Karpas-422 (cell line): ENCODE data around the gene DOCK7. TPM values are rescaled to one million over a fixed set of nuclear protein-coding genes. Genes with fewer than 3 reads are reported as not detected.

Experiments
- DNase-seq: peaks from one replicate; pipeline ENCODE4 v3.0.0-alpha.2; 2015
- H2AFZ ChIP-seq: fragments of 200-600 bp; sonication (generic); 2 replicates; pipeline ENCODE4 v1.6.1; 2014; ENCODE audit warnings: antibody characterized with exemption, low read length, mixed read lengths
- H3K27ac ChIP-seq: fragments of 200-600 bp; sonication (generic); 2 replicates; pipeline ENCODE4 v1.5.1; 2014; ENCODE audit warnings: mild to moderate bottlenecking, low read length, moderate library complexity
- H3K27me3 ChIP-seq: fragments of 200-600 bp; sonication (generic); 2 replicates; pipeline ENCODE4 v1.6.1; 2014; ENCODE audit warnings: low read length, mixed read lengths
- H3K36me3 ChIP-seq: fragments of 200-600 bp; sonication (generic); 2 replicates; pipeline ENCODE4 v1.6.1; 2014; ENCODE audit warnings: low read length, mixed read lengths; ENCODE audit not compliant: insufficient read depth
- H3K4me1 ChIP-seq: fragments of 200-600 bp; sonication (generic); 2 replicates; pipeline ENCODE4 v1.6.1; 2014; ENCODE audit warnings: mild to moderate bottlenecking, low read length, mixed read lengths
- H3K4me2 ChIP-seq: fragments of 200-600 bp; sonication (generic); 2 replicates; pipeline ENCODE4 v1.6.1; 2014; ENCODE audit warnings: low read length, low read depth, mild to moderate bottlenecking; ENCODE audit not compliant: poor library complexity, severe bottlenecking
- H3K4me3 ChIP-seq: fragments of 200-600 bp; sonication (generic); 2 replicates; pipeline ENCODE4 v1.5.1; 2014; ENCODE audit warnings: mild to moderate bottlenecking, antibody characterized with exemption, low read length, mixed read lengths
- H3K79me2 ChIP-seq: fragments of 200-600 bp; sonication (generic); 2 replicates; pipeline ENCODE4 v1.6.1; 2014; ENCODE audit warnings: mild to moderate bottlenecking, low read length, mixed read lengths
- H3K9ac ChIP-seq: fragments of 200-600 bp; sonication (generic); 2 replicates; pipeline ENCODE4 v1.6.0; 2014; ENCODE audit warnings: low read length
- H3K9me2 ChIP-seq: fragments of 200-600 bp; sonication (generic), shearing (Covaris generic); replicated peaks from 2 replicates; pipeline ENCODE4 v1.6.0; 2014; ENCODE audit warnings: mild to moderate bottlenecking, low read length, moderate library complexity; ENCODE audit not compliant: insufficient read depth
- H3K9me3 ChIP-seq: fragments of 300-700, 200-600 bp; sonication (generic); 2 replicates; pipeline ENCODE4 v1.6.1; 2014; ENCODE audit warnings: low read length, mixed read lengths
- H4K20me1 ChIP-seq: fragments of 200-600 bp; sonication (generic); 2 replicates; pipeline ENCODE4 v1.6.1; 2014; ENCODE audit warnings: mild to moderate bottlenecking, antibody characterized with exemption, low read length, low read depth; ENCODE audit not compliant: insufficient read depth
- total RNA-seq: library from RNA; depleted of rRNA; stranded (reverse); fragments of >200 nt; shearing (Covaris generic); gene quantifications from 2 replicates; pipeline ENCODE4 v1.2.3, GENCODE V29; 2014; ENCODE audit warnings: low replicate concordance; rRNA removed

The DOCK7 gene, protein sequence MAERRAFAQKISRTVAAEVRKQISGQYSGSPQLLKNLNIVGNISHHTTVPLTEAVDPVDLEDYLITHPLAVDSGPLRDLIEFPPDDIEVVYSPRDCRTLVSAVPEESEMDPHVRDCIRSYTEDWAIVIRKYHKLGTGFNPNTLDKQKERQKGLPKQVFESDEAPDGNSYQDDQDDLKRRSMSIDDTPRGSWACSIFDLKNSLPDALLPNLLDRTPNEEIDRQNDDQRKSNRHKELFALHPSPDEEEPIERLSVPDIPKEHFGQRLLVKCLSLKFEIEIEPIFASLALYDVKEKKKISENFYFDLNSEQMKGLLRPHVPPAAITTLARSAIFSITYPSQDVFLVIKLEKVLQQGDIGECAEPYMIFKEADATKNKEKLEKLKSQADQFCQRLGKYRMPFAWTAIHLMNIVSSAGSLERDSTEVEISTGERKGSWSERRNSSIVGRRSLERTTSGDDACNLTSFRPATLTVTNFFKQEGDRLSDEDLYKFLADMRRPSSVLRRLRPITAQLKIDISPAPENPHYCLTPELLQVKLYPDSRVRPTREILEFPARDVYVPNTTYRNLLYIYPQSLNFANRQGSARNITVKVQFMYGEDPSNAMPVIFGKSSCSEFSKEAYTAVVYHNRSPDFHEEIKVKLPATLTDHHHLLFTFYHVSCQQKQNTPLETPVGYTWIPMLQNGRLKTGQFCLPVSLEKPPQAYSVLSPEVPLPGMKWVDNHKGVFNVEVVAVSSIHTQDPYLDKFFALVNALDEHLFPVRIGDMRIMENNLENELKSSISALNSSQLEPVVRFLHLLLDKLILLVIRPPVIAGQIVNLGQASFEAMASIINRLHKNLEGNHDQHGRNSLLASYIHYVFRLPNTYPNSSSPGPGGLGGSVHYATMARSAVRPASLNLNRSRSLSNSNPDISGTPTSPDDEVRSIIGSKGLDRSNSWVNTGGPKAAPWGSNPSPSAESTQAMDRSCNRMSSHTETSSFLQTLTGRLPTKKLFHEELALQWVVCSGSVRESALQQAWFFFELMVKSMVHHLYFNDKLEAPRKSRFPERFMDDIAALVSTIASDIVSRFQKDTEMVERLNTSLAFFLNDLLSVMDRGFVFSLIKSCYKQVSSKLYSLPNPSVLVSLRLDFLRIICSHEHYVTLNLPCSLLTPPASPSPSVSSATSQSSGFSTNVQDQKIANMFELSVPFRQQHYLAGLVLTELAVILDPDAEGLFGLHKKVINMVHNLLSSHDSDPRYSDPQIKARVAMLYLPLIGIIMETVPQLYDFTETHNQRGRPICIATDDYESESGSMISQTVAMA (N-terminal part only)
- 0.11 TPM in 1 of 2 replicates, not detected in the other for total RNA-seq

DNA sequence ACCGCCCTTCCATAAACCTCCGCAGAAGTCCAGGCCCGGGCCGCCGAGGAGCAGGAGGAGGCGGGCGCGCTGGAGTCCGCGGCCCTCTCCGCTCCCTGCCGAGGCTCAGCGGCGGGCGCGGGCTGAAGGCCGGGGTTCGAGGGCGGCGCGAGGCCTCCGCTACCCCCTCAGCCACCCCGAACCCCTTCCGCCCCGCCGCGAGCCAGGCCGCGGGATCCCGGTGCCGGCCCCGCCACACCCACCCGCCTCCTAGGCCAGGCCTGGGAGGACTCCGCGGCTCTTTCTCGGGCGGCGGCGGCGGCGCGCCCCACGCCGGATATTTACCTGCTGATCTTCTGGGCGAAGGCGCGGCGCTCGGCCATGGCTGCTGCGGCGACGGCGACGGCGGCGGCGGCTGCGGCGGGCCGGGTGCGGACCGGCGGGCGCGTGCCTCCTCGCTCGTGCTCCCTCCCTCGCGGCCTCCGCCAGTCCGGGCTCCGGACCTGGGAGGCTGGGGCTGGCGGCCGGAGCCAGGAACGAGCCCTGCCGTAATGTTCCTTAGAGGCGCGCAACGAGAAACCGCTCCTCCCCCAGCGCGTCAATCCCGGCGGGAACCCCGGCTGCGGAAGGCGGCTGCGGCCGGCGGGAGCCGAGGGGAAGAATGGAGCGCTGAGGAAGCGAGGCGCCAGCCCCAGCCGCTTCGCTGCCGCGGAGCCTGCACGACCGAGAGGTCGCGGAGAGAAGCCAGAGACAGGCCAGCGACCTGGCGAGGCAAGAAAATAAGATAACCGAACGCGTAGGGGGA lies at the start of gene DOCK7:
Gene DOCK7 (minus strand): TSS at position 484 of the 784 bp plus-strand sequence. CDS start 122 bp downstream, at position 362.
- Histone ChIP-seq H4K20me1 (no peaks in the 10 kb centered on the region), H3K4me2 (peak within 1 kb of the TSS; percentile 63), H3K27me3 (no peaks in the 10 kb centered on the region), H3K79me2 (no peaks in the 10 kb centered on the region), H3K36me3 (no peaks in the 10 kb centered on the region), H3K27ac (no peak within 1 kb of the TSS), H3K9me3 (no peaks in the 10 kb centered on the region), H3K9me2 (no peaks in the 10 kb centered on the region), H3K9ac (peak within 1 kb of the TSS; percentile 24; the same call in 1 of the 2 replicates), H3K4me1 (peaks cover 5% of the 10 kb centered on the region), H3K4me3 (peak within 1 kb of the TSS; percentile 61), H2AFZ (0 out of 2 replicates have a peak within 1 kb of the TSS, but pooled peaks have one; percentile 28)
- peak; percentile 44 for DNase-seq

DNA sequence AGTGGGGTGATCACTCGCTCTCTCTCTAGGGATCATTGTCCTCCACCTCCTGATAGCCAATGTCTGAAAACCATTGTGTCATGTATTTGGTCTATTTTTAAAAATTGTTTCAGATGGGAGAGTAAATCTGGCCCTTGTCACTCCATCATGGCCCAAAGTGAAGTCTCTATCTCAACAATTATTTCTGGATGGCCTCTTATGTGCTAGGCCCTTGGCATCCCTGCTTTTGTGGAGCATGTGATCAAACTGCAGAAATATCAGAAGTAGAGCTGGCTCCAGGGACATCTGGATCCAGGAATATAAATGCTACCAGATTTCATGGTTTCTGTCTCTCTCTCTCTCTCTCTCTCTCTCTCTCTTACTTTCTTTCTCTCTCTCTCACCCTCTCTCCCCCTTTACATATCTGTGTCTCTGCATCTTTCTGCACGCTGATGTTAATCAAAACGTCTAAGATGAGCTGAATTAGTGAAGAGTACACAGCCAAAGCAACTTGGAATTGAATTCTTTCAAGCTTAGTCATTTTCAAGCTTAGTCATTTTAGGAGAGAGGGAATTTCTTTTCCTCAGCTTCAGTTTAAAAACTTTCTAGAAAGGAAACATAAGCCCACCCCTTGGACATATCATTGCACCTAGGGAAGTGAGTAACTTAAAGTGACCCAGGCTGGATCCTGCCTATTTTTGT lies 47.4 kb upstream of the DOCK7 start:
- H3K9ac ChIP-seq = no peak overlapping the region
- no peaks in the 10 kb centered on the region for H3K79me2 ChIP-seq
- H2AFZ ChIP-seq = no peak overlapping the region
- H3K4me2 ChIP-seq = no peak overlapping the region
- no peak overlapping the region for H3K4me3 ChIP-seq
- no peak overlapping the region for H3K27ac ChIP-seq
- H3K4me1 ChIP-seq = no peaks in the 10 kb centered on the region
- no peaks in the 10 kb centered on the region for H3K27me3 ChIP-seq
- H3K9me3 ChIP-seq = no peaks in the 10 kb centered on the region
- no peak for DNase-seq
- H4K20me1 ChIP-seq = no peaks in the 10 kb centered on the region
- H3K36me3 ChIP-seq = no peaks in the 10 kb centered on the region
- no peaks in the 10 kb centered on the region for H3K9me2 ChIP-seq

DNA sequence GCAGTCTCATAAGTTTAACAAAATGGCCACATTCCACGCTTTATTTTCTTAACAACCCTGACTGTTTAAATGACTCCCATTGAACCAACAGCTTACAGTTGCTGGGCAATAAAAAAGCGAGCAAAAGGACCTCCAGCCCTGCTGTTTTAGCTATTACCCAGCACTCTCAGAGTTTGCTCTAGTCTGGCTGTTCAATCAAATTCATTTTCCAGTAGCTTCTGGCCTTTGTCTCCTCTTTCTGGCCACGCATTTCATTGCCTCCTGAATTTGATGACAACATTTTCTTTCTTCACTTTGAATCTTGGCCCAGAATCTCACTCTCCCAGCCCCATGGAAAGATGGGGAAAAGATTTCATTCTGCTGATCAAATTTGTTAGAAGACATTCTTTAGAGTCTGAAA lies 44.1 kb upstream of the DOCK7 start:
- Histone ChIP-seq H2AFZ (no peak overlapping the region), H3K27me3 (no peaks in the 10 kb centered on the region), H3K4me1 (no peaks in the 10 kb centered on the region), H3K9me3 (no peaks in the 10 kb centered on the region), H3K4me3 (no peak overlapping the region), H3K27ac (no peak overlapping the region), H3K4me2 (no peak overlapping the region), H3K9me2 (no peaks in the 10 kb centered on the region), H3K36me3 (no peaks in the 10 kb centered on the region), H3K9ac (no peak overlapping the region), H3K79me2 (no peaks in the 10 kb centered on the region), H4K20me1 (no peaks in the 10 kb centered on the region)
- no peak for DNase-seq

DNA sequence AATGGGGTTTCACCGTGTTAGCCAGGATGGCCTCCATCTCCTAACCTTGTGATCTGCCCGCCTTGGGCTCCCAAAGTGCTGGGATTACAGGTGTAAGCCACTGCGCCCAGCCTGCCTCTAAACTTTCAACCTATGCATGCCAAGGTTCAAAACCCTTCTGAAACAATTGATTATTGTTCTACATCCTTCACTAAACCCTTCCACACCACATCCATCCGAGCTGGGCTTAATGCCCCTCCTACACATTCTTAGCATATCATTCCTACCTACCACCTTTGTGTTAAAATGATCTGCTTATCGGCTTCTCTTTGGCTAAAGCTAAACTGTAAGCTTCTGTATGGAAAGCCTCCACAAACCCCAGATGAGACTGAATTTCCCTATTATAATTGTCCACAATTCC lies 40.8 kb upstream of the DOCK7 start:
- no peak for DNase-seq
- Histone ChIP-seq H3K9me2 (no peaks in the 10 kb centered on the region), H3K4me3 (no peak overlapping the region), H3K4me2 (no peak overlapping the region), H2AFZ (no peak overlapping the region), H3K9ac (no peak overlapping the region), H4K20me1 (no peaks in the 10 kb centered on the region), H3K79me2 (no peaks in the 10 kb centered on the region), H3K9me3 (no peaks in the 10 kb centered on the region), H3K27ac (no peak overlapping the region), H3K27me3 (no peaks in the 10 kb centered on the region), H3K36me3 (no peaks in the 10 kb centered on the region), H3K4me1 (no peaks in the 10 kb centered on the region)

DNA sequence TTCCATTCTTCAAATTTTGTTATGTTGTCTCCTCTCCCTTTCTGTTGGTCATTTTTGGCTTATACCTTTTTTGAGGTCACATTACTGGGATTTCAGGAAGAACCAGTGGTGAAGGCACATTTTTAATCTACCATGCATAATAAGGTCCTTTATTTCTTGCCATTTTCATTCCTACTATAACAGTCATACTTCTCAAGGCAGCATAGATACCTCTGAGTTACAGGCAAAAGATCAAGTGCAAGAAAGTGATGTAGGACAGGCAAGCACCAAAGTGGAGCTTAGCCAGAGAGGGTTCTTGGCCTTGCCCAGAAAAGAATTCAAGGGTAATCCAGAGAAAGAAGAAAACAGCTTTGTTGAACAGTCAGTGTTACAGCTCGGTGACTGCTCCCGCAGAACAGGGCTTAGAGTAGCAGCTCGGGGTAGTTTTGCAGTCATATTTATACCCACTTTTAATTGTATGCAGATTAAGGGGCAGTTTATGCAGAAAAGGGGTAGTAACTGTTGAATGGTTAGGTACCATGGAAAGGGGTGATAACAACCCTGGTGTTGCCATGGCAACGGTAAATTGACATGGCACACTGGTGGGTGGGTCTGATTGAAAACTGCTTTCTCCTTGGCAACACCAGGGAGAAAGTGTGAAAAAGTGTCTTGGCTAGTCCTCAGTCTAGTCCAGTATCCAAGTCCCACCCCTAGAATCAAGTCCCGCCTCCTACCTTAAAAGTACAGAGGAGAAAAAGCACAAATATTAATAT lies 39.6 kb upstream of the DOCK7 start:
- DNase-seq = no peak
- Histone ChIP-seq H3K27me3 (no peaks in the 10 kb centered on the region), H3K27ac (no peak overlapping the region), H3K79me2 (no peaks in the 10 kb centered on the region), H3K4me2 (no peak overlapping the region), H4K20me1 (no peaks in the 10 kb centered on the region), H3K4me3 (no peak overlapping the region), H3K9ac (no peak overlapping the region), H3K4me1 (no peaks in the 10 kb centered on the region), H2AFZ (no peak overlapping the region), H3K9me3 (no peaks in the 10 kb centered on the region), H3K9me2 (no peaks in the 10 kb centered on the region), H3K36me3 (no peaks in the 10 kb centered on the region)

DNA sequence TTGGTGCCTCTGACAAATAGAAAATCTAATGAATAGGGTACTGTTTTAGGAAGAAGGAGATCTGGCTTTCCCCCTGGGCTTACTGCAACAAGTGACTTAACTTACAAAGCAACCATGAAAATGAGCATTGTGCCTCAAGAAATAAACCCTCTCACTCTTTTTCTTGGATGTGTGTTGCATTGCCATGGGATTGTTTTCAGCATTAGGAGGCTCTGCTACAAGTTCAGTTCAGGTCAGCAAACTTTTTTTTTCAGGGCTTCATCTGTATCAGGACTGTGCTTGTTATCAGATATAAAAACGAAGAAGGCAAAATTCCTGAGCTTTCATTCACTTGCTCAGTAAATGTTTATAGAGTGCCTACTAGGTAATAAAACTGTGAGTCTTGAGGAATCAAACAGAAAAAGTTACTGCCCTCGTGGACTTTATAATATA lies 37.8 kb upstream of the DOCK7 start:
- no peaks in the 10 kb centered on the region for H3K27me3 ChIP-seq
- no peak overlapping the region for H3K4me3 ChIP-seq
- no peak overlapping the region for H3K27ac ChIP-seq
- no peak for DNase-seq
- H3K79me2 ChIP-seq = no peaks in the 10 kb centered on the region
- H3K4me2 ChIP-seq = no peak overlapping the region
- H2AFZ ChIP-seq = no peak overlapping the region
- H3K9me3 ChIP-seq = no peaks in the 10 kb centered on the region
- H3K36me3 ChIP-seq = no peaks in the 10 kb centered on the region
- H3K9me2 ChIP-seq = no peaks in the 10 kb centered on the region
- H4K20me1 ChIP-seq = no peaks in the 10 kb centered on the region
- no peak overlapping the region for H3K9ac ChIP-seq
- no peaks in the 10 kb centered on the region for H3K4me1 ChIP-seq
